Measurements from ENCODE around the gene CFP.

Gene CFP

DNA sequence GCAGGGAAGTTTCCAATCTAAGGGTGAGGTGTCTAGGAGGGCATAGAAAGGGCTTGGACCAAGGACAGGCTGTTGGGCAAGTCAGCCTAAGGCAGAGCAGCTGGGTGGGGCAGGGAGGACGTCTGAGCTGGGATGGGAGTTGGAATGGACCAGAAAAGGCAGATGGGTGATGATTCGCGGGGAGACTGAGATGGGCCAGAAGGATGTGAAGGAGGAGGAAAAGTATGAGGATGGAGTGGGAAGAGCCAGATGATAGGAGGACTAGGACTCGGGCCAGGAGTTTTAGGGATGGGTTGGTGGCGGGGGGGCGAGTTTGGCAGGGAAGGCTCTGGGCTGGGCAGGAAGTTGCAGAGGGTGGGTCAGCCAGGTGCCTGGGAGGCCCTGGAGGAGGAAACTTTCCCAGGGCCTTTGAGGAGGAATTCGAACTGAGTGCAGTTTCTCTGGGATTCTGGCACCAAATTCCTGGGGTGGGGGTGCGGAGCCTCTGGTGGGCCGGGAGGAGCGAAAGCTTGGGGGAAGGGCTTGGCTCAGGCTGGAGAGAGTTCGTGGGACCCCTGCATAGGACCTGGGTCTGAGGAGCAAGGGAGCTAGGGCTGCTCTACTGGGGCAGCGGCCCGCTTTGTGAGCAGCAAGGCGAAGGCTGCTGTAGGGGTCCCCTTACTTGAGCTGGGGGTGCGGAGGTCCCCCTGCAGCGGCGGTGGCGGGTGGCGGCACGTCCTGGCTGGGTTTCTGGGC, 56.2 kb downstream of the CFP start:
- DNase-seq: no peak

Data from stimulated activated CD4-positive, alpha-beta T cell treated with anti-CD3 and anti-CD28 coated beads, Interleukin-4, amount 100 ng/mL, for 24 hours (primary cell).